Bronchial epithelial cell (primary cell): ENCODE data around the gene SFRP5. TPM values are rescaled to one million over a fixed set of nuclear protein-coding genes. Genes with fewer than 3 reads are reported as not detected.

Experiments
- DNase-seq: peaks from one replicate; pipeline ENCODE4 v3.0.0-alpha.2; 2010; ENCODE audit warnings: low read depth
- FAIRE-seq: peaks from 2 replicates; lab custom pipeline; 2011; peaks lifted over from hg19 to GRCh38; lab: Jason Lieb, UNC
- H3K27me3 ChIP-seq: 2 replicates; pipeline ENCODE4 v1.5.1; 2011; ENCODE audit warnings: low read length; ENCODE audit not compliant: control insufficient read depth, insufficient read depth
- H3K36me3 ChIP-seq: 2 replicates; pipeline ENCODE4 v1.5.1; 2011; ENCODE audit warnings: low read length; ENCODE audit not compliant: control insufficient read depth, insufficient read depth
- H3K4me3 ChIP-seq: 2 replicates; pipeline ENCODE4 v1.5.1; 2011; ENCODE audit warnings: mild to moderate bottlenecking, low read depth, low read length, control low read depth
- total RNA-seq: library from RNA; depleted of rRNA; stranded (reverse); fragments of >200 nt; gene quantifications from 2 replicates; pipeline ENCODE4 v1.2.1, GENCODE V29; 2014
- TF ChIP-seq, protein P1 (sequence below): IDR thresholded peaks from 2 replicates; pipeline ENCODE4 v1.5.1; 2011; ENCODE audit warnings: mild to moderate bottlenecking, moderate library complexity, low read length, control low read depth, inconsistent platforms; ENCODE audit not compliant: insufficient read depth, severe bottlenecking

The SFRP5 gene, protein sequence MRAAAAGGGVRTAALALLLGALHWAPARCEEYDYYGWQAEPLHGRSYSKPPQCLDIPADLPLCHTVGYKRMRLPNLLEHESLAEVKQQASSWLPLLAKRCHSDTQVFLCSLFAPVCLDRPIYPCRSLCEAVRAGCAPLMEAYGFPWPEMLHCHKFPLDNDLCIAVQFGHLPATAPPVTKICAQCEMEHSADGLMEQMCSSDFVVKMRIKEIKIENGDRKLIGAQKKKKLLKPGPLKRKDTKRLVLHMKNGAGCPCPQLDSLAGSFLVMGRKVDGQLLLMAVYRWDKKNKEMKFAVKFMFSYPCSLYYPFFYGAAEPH
- not detected in 2 replicates for total RNA-seq

DNA sequence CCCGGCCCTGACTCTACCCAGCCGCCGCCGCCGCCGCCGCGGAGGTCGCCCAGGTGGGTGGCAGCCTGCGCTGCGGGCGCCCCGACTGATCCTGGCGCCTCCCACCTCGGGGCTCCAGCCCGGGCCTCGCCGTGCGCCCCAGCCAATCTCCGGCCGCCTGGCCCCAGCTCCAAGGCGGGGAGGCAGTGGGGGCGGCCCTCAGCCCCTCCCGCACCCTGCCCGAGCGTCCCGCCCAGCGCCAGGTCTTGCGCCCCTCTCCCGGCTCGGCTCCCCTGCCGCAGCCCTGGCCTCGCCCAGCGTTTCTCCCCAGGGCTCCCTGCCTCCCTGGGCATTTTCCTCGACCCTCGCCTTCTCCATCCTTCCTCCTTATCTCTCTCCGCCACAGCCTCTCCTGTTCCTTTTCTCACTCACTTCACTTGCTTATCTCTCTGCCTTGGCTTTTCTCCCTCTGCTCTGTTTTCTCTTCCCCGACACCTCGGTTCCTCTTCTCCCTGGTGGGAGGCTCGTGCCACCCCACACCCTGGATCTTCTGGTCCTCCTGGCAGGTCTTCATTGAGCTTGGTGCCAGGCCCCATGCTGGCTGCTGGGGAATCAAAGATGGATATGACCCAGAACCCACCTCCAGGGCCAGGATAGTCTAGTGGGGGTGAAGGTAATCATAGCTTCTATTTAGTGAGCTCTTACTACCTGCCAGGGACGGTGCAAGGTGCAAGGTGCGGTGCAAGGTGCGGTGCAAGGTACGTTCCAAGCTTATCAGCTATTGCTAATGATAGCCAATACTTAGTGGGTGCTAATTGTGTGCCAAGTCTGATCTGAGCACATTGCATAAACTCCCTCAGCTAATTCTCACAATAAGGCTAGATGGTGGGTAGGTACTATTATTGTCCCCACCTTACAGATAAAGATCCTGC lies at the start of gene SFRP5:
Gene SFRP5, minus strand, starts transcription at position 87 of the 911 bp plus-strand sequence. CDS start 166 bp downstream, outside the sequence.
- Histone ChIP-seq H3K4me3 (no peak within 1 kb of the TSS), H3K27me3 (peaks cover 25% of the 10 kb centered on the region)
- FAIRE-seq = no peak

DNA sequence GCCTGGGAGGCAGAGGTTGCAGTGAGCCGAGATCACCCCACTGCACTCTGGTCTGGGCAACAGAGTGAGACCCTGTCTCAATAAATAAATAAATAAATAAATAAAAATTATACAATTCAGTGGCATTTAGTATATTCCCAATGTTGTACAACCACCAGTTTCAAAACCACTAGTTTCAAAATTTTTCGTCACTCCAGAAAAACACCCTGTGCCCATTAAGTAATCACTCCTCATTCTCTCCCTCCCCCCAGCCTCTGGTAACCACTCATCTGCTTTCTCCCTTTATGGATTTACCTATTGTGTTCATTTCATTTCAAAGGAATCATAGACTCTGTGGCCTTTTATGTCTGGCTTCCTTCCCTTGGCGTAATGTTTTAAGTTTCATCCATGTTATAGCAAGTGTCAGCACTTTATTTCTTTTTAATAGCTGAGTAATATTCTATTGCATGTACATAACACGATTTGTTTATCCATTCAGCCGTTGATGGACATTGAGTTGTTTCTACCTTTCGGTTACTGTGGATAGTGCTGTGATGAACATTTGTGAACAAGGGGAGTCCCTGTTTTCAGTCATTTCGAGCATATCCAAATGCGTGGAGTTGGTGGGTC lies 48.4 kb upstream of the SFRP5 start:
- H3K36me3 ChIP-seq = no peaks in the 10 kb centered on the region
- DNase-seq (no peak), FAIRE-seq (no peak)
- H3K4me3 ChIP-seq = no peak overlapping the region
- TF ChIP-seq, protein P1, sequence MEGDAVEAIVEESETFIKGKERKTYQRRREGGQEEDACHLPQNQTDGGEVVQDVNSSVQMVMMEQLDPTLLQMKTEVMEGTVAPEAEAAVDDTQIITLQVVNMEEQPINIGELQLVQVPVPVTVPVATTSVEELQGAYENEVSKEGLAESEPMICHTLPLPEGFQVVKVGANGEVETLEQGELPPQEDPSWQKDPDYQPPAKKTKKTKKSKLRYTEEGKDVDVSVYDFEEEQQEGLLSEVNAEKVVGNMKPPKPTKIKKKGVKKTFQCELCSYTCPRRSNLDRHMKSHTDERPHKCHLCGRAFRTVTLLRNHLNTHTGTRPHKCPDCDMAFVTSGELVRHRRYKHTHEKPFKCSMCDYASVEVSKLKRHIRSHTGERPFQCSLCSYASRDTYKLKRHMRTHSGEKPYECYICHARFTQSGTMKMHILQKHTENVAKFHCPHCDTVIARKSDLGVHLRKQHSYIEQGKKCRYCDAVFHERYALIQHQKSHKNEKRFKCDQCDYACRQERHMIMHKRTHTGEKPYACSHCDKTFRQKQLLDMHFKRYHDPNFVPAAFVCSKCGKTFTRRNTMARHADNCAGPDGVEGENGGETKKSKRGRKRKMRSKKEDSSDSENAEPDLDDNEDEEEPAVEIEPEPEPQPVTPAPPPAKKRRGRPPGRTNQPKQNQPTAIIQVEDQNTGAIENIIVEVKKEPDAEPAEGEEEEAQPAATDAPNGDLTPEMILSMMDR = no peak
- peaks cover 5% of the 10 kb centered on the region for H3K27me3 ChIP-seq

More for the DNA sequence above, at the start of gene SFRP5:
- TF ChIP-seq, protein P1 = no peak
- H3K36me3 ChIP-seq = no peaks in the 10 kb centered on the region
- no peak for DNase-seq

DNA sequence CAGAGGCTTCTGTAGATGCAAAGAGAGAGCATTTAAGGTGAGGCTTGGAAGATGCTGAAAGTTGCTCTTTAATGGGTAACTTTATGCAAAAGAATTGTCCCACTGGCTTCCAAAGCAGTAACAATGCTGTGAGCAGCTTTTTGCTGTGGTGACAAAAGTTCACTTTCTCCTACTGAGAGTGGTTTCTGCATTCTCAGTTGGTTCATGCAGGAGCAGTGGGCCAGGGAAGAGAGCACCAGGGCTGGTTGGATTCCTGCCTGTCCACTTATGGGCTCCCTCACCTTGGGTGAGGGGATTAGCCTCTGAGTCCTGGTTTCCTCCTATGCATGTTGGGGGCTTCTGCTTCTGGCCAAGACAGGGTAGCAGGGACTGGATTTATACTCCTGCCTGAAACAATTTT lies 46.8 kb upstream of the SFRP5 start:
- H3K36me3 ChIP-seq = no peaks in the 10 kb centered on the region
- DNase-seq = no peak
- H3K4me3 ChIP-seq = no peak overlapping the region
- peaks cover 5% of the 10 kb centered on the region for H3K27me3 ChIP-seq
- TF ChIP-seq, protein P1 = no peak
- no peak for FAIRE-seq

DNA sequence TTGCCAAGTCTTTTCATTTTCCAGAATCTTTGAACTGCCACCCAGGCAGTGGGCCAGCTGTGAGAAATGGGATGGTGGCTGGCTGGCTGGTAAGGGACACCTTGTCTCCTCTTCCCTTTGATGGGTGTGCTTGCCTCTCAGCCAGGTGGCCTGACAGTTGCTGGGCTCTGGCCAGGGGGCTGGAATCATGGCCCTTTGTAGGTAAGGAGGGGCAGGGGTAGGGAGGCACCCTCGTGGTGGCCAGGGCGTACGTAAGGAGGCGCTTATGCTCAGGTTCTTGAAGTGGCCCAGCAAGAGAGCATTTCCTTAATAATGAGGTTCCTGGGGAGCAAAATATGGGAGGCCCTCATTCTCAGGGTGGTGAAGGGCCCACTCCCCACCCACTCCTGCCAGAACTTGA lies 44.8 kb upstream of the SFRP5 start:
- FAIRE-seq (no peak), DNase-seq (no peak)
- TF ChIP-seq, protein P1 = no peak
- Histone ChIP-seq H3K36me3 (no peaks in the 10 kb centered on the region), H3K27me3 (peaks cover 5% of the 10 kb centered on the region), H3K4me3 (no peak overlapping the region)

DNA sequence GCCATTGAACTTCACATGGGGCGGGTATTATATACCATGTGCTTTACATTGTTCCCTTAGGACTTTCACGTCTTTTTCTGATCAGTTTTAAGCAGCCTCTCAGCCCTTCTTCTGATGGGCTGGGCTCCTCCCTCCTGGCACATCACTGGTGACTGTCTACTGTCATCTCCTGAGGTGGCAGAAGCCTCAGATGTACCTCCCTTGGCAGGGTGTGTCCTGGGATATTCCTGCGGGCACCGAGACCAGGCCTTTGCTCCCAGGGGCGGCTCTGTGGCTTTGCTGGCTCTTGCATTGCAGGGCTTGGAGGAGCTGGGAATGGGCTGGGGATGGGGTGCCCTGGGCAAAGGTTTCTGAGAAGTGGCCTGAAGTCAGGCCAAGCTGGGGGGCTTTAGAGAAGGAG lies 43.2 kb upstream of the SFRP5 start:
- TF ChIP-seq, protein P1 = no peak
- Histone ChIP-seq H3K27me3 (peaks cover 5% of the 10 kb centered on the region), H3K4me3 (no peak overlapping the region), H3K36me3 (no peaks in the 10 kb centered on the region)
- DNase-seq (no peak), FAIRE-seq (no peak)
